HepG2 (cell line): ENCODE data around the gene DMRT1. TPM values are rescaled to one million over a fixed set of nuclear protein-coding genes. Genes with fewer than 3 reads are reported as not detected.

Source experiments
- ATAC-seq: fragments of 200-7000 bp; cut with Tn5 transposase; 3 replicates; pipeline ENCODE4 v1.9.1; 2020; ENCODE audit warnings: mild to moderate bottlenecking, moderate library complexity
- BruUV-seq: library from RNA; stranded (reverse); fragments of 400-500 nt; replicated peaks from 2 replicates; lab custom pipeline; 2021; lab: Mats Ljungman, UMichigan
- CTCF ChIA-PET: fragments of 300-600 bp; formaldehyde crosslinking; extraction: SDS; loops from one replicate; lab custom pipeline; 2021; ENCODE audit warnings: low total read pairs, inconsistent platforms, low intra/inter-chr PET ratio; lab: Yijun Ruan, JAX
- POLR2A ChIA-PET: fragments of 350-600 bp; sonication (Branson Sonifier 250); formaldehyde crosslinking; loops from one replicate; lab custom pipeline; 2020; ENCODE audit warnings: antibody characterized with exemption, inconsistent platforms; lab: Yijun Ruan, JAX
- DNase-seq: peaks from one replicate; pipeline ENCODE4 v3.0.0-alpha.2; 2015; ENCODE audit warnings: low spot score
- FAIRE-seq: peaks from 3 replicates; lab custom pipeline; 2011; peaks lifted over from hg19 to GRCh38; lab: Jason Lieb, UNC
- H2AFZ ChIP-seq: one replicate; pipeline ENCODE4 v1.6.1; 2011; ENCODE audit warnings: low read length, inconsistent platforms
- H3K27ac ChIP-seq: fragments of 300-600 bp; 3 replicates; pipeline ENCODE4 v1.8.0; 2011; ENCODE audit warnings: mixed run types, mild to moderate bottlenecking, mixed read lengths, low read length, inconsistent platforms; ENCODE audit not compliant: insufficient read depth; ENCODE audit errors: extremely low read length
- H3K27me3 ChIP-seq, 2 experiments: fragments of 200-600 bp in 1 of 2; 2 replicates in 1 of 2; 3 replicates in 1 of 2; pipeline versions ENCODE4 v1.6.0 to v1.8.0; 2011; ENCODE audit warnings: low read length in 2 of 2, mild to moderate bottlenecking in 2 of 2, moderate library complexity in 2 of 2, inconsistent platforms in 1 of 2; ENCODE audit not compliant: insufficient read depth in 2 of 2, control insufficient read depth in 1 of 2
- H3K36me3 ChIP-seq, 2 experiments: fragments of 200-600 bp in 1 of 2; replicated peaks in 1 of 2; 2 replicates in 1 of 2; 3 replicates in 1 of 2; pipeline versions ENCODE4 v1.5.1 to v1.8.0; 2011; ENCODE audit warnings: low read length in 2 of 2, inconsistent platforms in 1 of 2; ENCODE audit not compliant: insufficient read depth in 2 of 2, control insufficient read depth in 1 of 2
- H3K4me1 ChIP-seq: 2 replicates; pipeline ENCODE4 v1.5.1; 2012; ENCODE audit warnings: low read length, inconsistent platforms; ENCODE audit not compliant: insufficient read depth
- H3K4me2 ChIP-seq: 2 replicates; pipeline ENCODE4 v1.6.0; 2011; ENCODE audit warnings: low read depth, low read length, inconsistent platforms
- H3K4me3 ChIP-seq, 3 experiments: fragments of 200-600 bp in 1 of 3; sonication (generic), shearing (Covaris generic) in 1 of 3; replicated peaks in 1 of 3; 2 replicates each; pipeline ENCODE4 v1.5.1; 2011 to 2016; ENCODE audit warnings: low read length in 3 of 3, inconsistent platforms in 2 of 3, low read depth in 2 of 3, mild to moderate bottlenecking in 2 of 3, control low read depth in 1 of 3, mixed read lengths in 1 of 3; ENCODE audit not compliant: insufficient read depth in 1 of 3
- H3K79me2 ChIP-seq: one replicate; pipeline ENCODE4 v1.6.1; 2011; ENCODE audit warnings: low read length, inconsistent platforms; ENCODE audit not compliant: insufficient read depth
- H3K9ac ChIP-seq: 2 replicates; pipeline ENCODE4 v1.6.0; 2011; ENCODE audit warnings: mild to moderate bottlenecking, low read depth, low read length, inconsistent platforms; ENCODE audit not compliant: insufficient read depth
- H3K9me3 ChIP-seq: 2 replicates; pipeline ENCODE4 v1.5.1; 2012; ENCODE audit warnings: mild to moderate bottlenecking, low read length
- H4K20me1 ChIP-seq: 2 replicates; pipeline ENCODE4 v1.6.0; 2011; ENCODE audit warnings: inconsistent platforms, mild to moderate bottlenecking, low read length, moderate library complexity; ENCODE audit not compliant: insufficient read depth
- ARID2 ChIP-seq: sonication (generic); formaldehyde crosslinking; IDR thresholded peaks from 2 replicates; pipeline ENCODE4 v1.8.1; 2022; ENCODE audit warnings: mild to moderate bottlenecking, missing genetic modification reagents, borderline replicate concordance
- CTCF ChIP-seq: sonication (generic); formaldehyde crosslinking; IDR thresholded peaks from 2 replicates; pipeline ENCODE4 v1.5.0; 2020; ENCODE audit warnings: mild to moderate bottlenecking, missing genetic modification reagents, moderate library complexity
- HBP1 ChIP-seq: IDR thresholded peaks from 2 replicates; pipeline ENCODE4 v1.6.1; 2016; ENCODE audit warnings: low read depth, control low read depth
- NR3C1 ChIP-seq: sonication (generic); formaldehyde crosslinking; IDR thresholded peaks from 2 replicates; pipeline ENCODE4 v1.4.0; 2020; ENCODE audit warnings: missing genetic modification reagents
- RELA ChIP-seq: sonication (generic); formaldehyde crosslinking; IDR thresholded peaks from 2 replicates; pipeline ENCODE4 v1.4.0; 2020; ENCODE audit warnings: missing genetic modification reagents
- RXRA ChIP-seq: sonication (generic); formaldehyde crosslinking; IDR thresholded peaks from 2 replicates; pipeline ENCODE4 v1.5.1; 2020; ENCODE audit warnings: missing genetic modification reagents
- STAG1 ChIP-seq: sonication (generic); formaldehyde crosslinking; IDR thresholded peaks from 2 replicates; pipeline ENCODE4 v1.4.0; 2020; ENCODE audit warnings: missing genetic modification reagents
- TEAD3 ChIP-seq: optimal IDR thresholded peaks from 2 replicates; pipeline ENCODE3; 2016; ENCODE audit warnings: borderline replicate concordance
- XRCC5 ChIP-seq: fragments of 200-400 bp; formaldehyde crosslinking; optimal IDR thresholded peaks from 2 replicates; pipeline ENCODE3; 2017; ENCODE audit warnings: mild to moderate bottlenecking, low read length
- ZBTB37 ChIP-seq: sonication (generic); formaldehyde crosslinking; IDR thresholded peaks from 2 replicates; pipeline ENCODE4 v1.4.0; 2020; ENCODE audit warnings: mild to moderate bottlenecking, missing genetic modification reagents
- ZFP37 ChIP-seq: sonication (generic); formaldehyde crosslinking; IDR thresholded peaks from 2 replicates; pipeline ENCODE4 v1.4.0; 2020; ENCODE audit warnings: missing genetic modification reagents, borderline replicate concordance
- ZNF17 ChIP-seq: sonication (generic); formaldehyde crosslinking; IDR thresholded peaks from 2 replicates; pipeline ENCODE4 v1.5.0; 2020; ENCODE audit warnings: mild to moderate bottlenecking, missing genetic modification reagents
- ZNF235 ChIP-seq: sonication (generic); formaldehyde crosslinking; IDR thresholded peaks from 2 replicates; pipeline ENCODE4 v1.8.1; 2023; ENCODE audit warnings: mild to moderate bottlenecking, missing genetic modification reagents, borderline replicate concordance
- ZNF24 ChIP-seq: fragments of 450-650 bp; IDR thresholded peaks from 2 replicates; pipeline ENCODE4 v1.6.1; 2017; ENCODE audit warnings: antibody characterized with exemption, mild to moderate bottlenecking
- WGBS: methylation state at CpG from one replicate; pipeline ENCODE4 v1.1.6; 2017; ENCODE audit warnings: low lambda C conversion rate; 5-methylcytosine and 5-hydroxymethylcytosine counted together
- in situ Hi-C: cut with HindIII; loops from 2 replicates; pipeline ENCODE4 v1.10.0; 2017; ENCODE audit warnings: low pct_unique_long_range_greater_than_20kb; ENCODE audit not compliant: extremely low pct_ligation_motif_present
- intact Hi-C: fragments of 100-400 bp; cut with micrococcal nuclease; formaldehyde crosslinking; loops from one replicate; pipeline ENCODE4 v1.10.0; 2022; ENCODE audit not compliant: unreplicated experiment
- polyA plus RNA-seq, 8 experiments: library from polyadenylated mRNA; depleted of rRNA in 3 of 8; stranded (reverse) in 7 of 8; unstranded in 1 of 8; fragments of >200 nt; fragmentation: Illumina TruSeq in 4 of 8; extraction: Trizol in 4 of 8; gene quantifications; 2 replicates each; pipeline versions ENCODE4 v1.2.1 to v1.2.3, GENCODE V29; 2011 to 2016; ENCODE audit warnings: low read depth in 4 of 8, missing spikeins in 1 of 8, mixed read lengths in 1 of 8; ENCODE audit not compliant: insufficient read depth in 1 of 8
- total RNA-seq, 5 experiments: library from RNA; depleted of rRNA; stranded (reverse); fragments of >200 nt; fragmentation: Illumina TruSeq; extraction: Trizol; gene quantifications; 2 replicates each; pipeline ENCODE4 v1.2.3, GENCODE V29; 2016; ENCODE audit warnings: low read depth in 1 of 5

The DMRT1 gene
- total and polyA plus RNA-seq, 2 of the 13 experiments (the other 11 are each of a cell fraction or from before 2014, with no cell fraction given) = not detected

DNA sequence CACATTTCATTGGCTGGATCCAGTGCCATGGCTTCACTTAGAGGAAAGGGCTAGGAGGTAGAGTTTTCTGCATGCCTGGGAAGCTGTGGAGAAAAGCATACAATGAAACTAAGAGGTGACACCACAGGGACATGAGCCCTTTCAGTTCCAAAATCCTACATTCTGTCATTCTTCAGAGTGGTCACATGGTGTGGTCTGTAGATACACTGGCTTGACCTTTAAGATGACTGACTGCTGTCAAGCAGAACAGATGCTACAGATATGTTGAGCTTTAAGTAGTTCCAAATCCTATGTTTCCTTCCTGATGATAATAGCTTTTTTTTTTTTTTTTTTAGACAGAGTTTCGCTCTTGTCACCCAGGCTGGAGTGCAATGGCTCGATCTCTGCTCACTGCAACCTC lies 161.2 kb downstream of the DMRT1 start:
- ChIA-PET POLR2A (no interaction called here), CTCF (no interaction called here)
- ATAC-seq = no peak
- in situ Hi-C loops = loop anchor here (5.0 kb wide), 1 partner anchor 110 kb away; no protein-coding TSS in a partner anchor
- no peak overlapping the region for H3K4me3 ChIP-seq
- no peak overlapping the region for H2AFZ ChIP-seq
- TF ChIP-seq RELA (no peak), NR3C1 (CRISPR knock-in tag) (no peak), ZNF235 (CRISPR knock-in tag) (no peak), ARID2 (no peak)
- no peak overlapping the region for H3K27ac ChIP-seq
- H3K4me2 ChIP-seq = no peak overlapping the region
- no peak overlapping the region for H3K9ac ChIP-seq
- no TSS peak for BruUV-seq
- H3K79me2 ChIP-seq = no peaks in the 10 kb centered on the region
- H3K27me3 ChIP-seq = 0 out of 5 replicates have a peak, but pooled peaks cover 0 to 7% of the 10 kb centered on the region in 2 experiments
- 3% methylated on average over 2 of the region's 2 CpGs for WGBS
- no peaks in the 10 kb centered on the region for H4K20me1 ChIP-seq
- intact Hi-C loops = loop anchor here (10.0 kb wide), 1 partner anchor 418 kb away; no protein-coding TSS in a partner anchor
- no peak for FAIRE-seq
- H3K36me3 ChIP-seq = no peaks in the 10 kb centered on the region
- no peaks in the 10 kb centered on the region for H3K4me1 ChIP-seq
- no peaks in the 10 kb centered on the region for H3K9me3 ChIP-seq
- no peak for DNase-seq

DNA sequence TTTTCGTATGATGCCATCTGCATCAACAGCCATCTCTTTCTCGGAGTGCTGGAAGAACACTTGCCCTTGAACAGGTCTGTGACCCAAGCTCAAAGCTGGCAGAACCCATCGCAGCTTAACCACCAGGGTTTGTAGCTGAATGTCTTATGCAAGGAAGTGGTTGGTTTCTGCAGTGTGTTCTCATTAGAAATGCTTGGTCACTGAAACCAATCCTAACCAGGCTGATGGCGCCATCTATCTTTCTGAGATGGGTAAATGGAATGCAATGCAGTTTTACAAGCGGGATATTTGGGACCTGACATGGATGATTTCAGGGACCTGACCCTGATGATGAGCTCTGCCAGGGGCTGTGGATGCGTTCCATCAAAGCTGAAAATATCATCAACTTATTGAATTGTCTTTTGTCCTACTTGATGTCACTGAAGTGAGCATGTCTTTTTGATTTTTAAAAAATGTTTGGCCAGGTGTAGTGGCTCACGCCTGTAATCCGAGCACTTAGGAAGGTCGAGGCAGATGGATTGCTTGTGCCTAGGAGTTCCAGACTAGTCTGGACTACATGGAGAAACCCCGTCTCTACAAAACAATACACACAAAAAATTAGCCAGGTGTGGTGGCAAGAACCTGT lies 163.7 kb downstream of the DMRT1 start:
- Histone ChIP-seq H3K27ac (no peak overlapping the region), H3K4me1 (no peaks in the 10 kb centered on the region), H3K4me3 (no peak overlapping the region), H2AFZ (no peak overlapping the region), H4K20me1 (no peaks in the 10 kb centered on the region), H3K27me3 (0 out of 5 replicates have a peak, but pooled peaks cover 0 to 8% of the 10 kb centered on the region in 2 experiments), H3K9me3 (no peaks in the 10 kb centered on the region), H3K36me3 (no peaks in the 10 kb centered on the region), H3K9ac (no peak overlapping the region), H3K4me2 (no peak overlapping the region), H3K79me2 (no peaks in the 10 kb centered on the region)
- intact Hi-C loops (loop anchor here (1.0 to 10.0 kb wide), 4 partner anchors 112 to 658 kb away; no protein-coding TSS in a partner anchor), in situ Hi-C loops (no loop called here)
- FAIRE-seq = peak; percentile 61
- CTCF ChIA-PET = interaction anchor here (1.9 kb wide), 1 partner anchor 111 kb away, joined by 10 read pairs; no protein-coding TSS in a partner anchor
- POLR2A ChIA-PET = no interaction called here
- BruUV-seq = no TSS peak
- ATAC-seq = peak; percentile 73
- 20% methylated on average over 9 of the region's 10 CpGs for WGBS
- DNase-seq = peak; percentile 47
- TF ChIP-seq XRCC5 = peak; percentile 35
- peak; percentile 75 for TF ChIP-seq TEAD3 (CRISPR knock-in tag)
- no peak for TF ChIP-seq ZNF24
- TF ChIP-seq CTCF (CRISPR knock-in tag) = peak; percentile 65
- TF ChIP-seq ZFP37 (CRISPR knock-in tag) = peak; percentile 99
- peak; percentile 72 for TF ChIP-seq STAG1 (CRISPR knock-in tag)
- no peak for TF ChIP-seq RXRA (CRISPR knock-in tag)
- no peak for TF ChIP-seq ZNF17
- no peak for TF ChIP-seq ZBTB37 (CRISPR knock-in tag)
- TF ChIP-seq HBP1 = no peak
